ENCODE data around the gene SOCS6. TPM values are rescaled to one million over a fixed set of nuclear protein-coding genes. Genes with fewer than 3 reads are reported as not detected.
"Not testable (repeated sequence)": the region's sequence is repeated elsewhere in the genome, so short reads cannot be mapped to it uniquely, and the experiment has no call there.

The SOCS6 gene
- total RNA-seq (2014; rRNA removed; shearing (Covaris generic)): 9.6 and 11.0 TPM in 2 replicates

GRCh38 chr18:70288851-70289328 lies at the start of gene SOCS6:
SOCS6 (plus strand) TSS chr18:70289045; CDS start chr18:70324669, 35,624 bp downstream.
- no peaks in the 10 kb centered on the region; the same call in 1 of the 2 replicates for H3K36me3 ChIP-seq
- H3K27me3 ChIP-seq: no peaks in the 10 kb centered on the region

DNA sequence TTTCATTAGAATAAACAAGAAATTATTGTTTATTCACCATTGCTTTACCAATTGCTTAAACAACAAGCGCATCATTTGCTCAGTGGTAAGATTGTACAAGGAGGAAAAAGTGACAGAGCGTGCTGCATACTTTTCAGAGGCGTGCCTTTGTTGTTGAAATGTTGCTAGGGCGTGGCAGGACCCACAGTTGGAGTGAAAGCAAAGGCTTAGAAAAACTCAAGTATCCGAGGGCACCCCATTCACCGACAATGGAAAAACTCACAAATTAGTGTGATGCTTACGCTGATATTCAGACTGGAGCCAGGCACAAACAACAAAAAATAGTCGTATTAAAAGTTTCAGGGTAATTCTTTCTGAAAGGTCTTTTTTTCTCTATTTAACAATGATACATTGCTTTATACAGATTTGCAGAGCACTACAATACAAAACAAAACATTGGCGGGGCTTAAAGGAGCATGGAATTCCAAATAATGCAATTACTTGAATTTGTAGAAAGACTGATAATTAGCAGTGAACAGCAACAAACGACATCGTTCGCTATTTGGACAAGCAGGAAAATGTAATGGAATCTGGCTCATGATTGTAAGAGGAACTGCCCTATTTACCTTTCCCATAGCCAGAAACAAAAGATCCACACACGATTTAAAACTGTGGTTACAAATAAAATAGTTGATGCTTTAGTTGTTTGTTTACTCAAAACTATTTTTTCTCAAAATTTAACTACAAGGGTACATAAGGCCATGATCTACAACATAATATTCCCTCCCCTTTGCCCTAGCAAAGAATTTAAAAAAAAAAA lies 45.5 kb upstream of the SOCS6 start:
- Histone ChIP-seq H3K9me3 (replicated peaks) (no peaks in the 10 kb centered on the region), H3K4me1 (no peaks in the 10 kb centered on the region), H3K27me3 (no peaks in the 10 kb centered on the region), H3K27ac (no peak overlapping the region), H3K4me3 (no peak overlapping the region), H3K36me3 (no peaks in the 10 kb centered on the region)
- DNase-seq: no peak

More at GRCh38 chr18:70288851-70289328, at the start of gene SOCS6:
- DNase-seq: peak; percentile 50 to 54
- Histone ChIP-seq H3K4me1 (no peaks in the 10 kb centered on the region; the same call in 1 of the 2 replicates), H3K27ac (peak within 1 kb of the TSS; percentile 39; the same call in 1 of the 2 replicates), H3K4me3 (peak within 1 kb of the TSS; percentile 88), H3K9me3 (replicated peaks) (no peaks in the 10 kb centered on the region)

- Histone ChIP-seq H3K4me1 (no peaks in the 10 kb centered on the region), H3K9me3 (replicated peaks) (no peaks in the 10 kb centered on the region), H3K36me3 (no peaks in the 10 kb centered on the region), H3K27me3 (no peaks in the 10 kb centered on the region), H3K27ac (no peak overlapping the region), H3K4me3 (no peak overlapping the region)
- DNase-seq: no peak
Measured at GRCh38 chr18:70246061-70246466, 42.8 kb upstream of the SOCS6 start.

DNA sequence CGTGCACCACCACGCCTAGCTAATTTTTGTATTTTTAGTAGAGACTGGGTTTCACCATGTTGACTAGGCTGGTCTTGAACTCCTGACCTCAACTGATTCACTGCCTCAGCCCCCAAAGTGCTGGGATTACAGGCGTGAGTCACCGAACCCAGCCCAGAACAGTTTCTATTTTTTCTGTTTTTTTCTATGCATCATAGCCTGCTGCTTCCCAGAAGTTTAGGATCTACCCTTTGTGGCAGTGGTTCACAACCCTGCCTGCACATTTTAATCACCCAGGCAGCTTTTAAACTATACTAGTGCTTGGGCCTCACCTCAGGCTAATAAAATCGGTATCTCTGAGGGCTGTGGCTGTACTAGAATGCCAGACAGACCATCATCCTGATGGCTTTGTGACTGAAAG lies 39.7 kb upstream of the SOCS6 start:
- DNase-seq: no peak
- no peaks in the 10 kb centered on the region for H3K36me3 ChIP-seq

DNA sequence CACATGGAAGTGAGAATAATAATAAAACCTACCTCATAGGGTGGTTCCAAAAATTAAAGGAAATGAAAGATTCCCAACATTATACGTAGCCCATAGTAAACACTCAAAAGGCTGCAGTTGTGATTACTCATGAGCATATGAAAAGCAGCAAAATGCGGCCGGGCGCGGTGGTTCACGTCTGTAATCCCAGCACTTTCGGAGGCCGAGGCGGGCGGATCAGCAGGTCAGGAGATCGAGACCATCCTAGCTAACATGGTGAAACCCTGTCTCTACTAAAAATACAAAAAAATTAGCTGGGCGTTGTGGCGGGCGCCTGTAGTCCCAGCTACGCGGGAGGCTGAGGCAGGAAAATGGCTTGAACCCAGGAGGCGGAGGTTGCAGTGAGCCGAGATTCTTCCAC lies 39.0 kb upstream of the SOCS6 start:
- DNase-seq; H3K27me3 ChIP-seq; H3K4me3 ChIP-seq; H3K9me3 ChIP-seq (replicated peaks); H3K36me3 ChIP-seq; H3K4me1 ChIP-seq; H3K27ac ChIP-seq: not testable (repeated sequence)

More for the DNA sequence above, 39.7 kb upstream of the SOCS6 start:
- Histone ChIP-seq H3K4me1 (no peaks in the 10 kb centered on the region), H3K27me3 (no peaks in the 10 kb centered on the region), H3K9me3 (replicated peaks) (no peaks in the 10 kb centered on the region), H3K27ac (no peak overlapping the region), H3K4me3 (no peak overlapping the region)

DNA sequence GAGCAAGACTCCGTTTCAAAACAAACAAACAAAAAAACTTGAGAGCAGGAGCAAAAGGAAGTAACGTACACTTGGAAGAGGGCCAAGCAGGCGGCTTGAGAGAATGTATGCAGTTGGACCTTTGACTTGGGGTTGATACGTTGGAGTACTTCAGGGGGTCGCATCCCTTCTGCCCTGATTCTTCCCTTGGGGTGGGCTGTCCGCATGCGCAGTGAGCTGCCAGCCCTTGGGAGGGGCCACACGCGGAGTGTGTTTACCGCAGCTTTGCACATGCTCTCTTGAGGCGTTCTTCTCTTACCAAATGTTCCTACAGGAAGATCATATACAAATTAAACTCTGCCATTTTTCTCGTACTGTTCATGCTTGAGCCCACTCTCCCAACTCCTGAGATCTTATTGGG lies 38.1 kb upstream of the SOCS6 start:
- H3K9me3 ChIP-seq (replicated peaks): no peaks in the 10 kb centered on the region
- no peak overlapping the region for H3K27ac ChIP-seq
- H3K36me3 ChIP-seq: no peaks in the 10 kb centered on the region
- H3K4me3 ChIP-seq: no peak overlapping the region
- no peaks in the 10 kb centered on the region for H3K27me3 ChIP-seq
- no peaks in the 10 kb centered on the region for H3K4me1 ChIP-seq
- DNase-seq: no peak

DNA sequence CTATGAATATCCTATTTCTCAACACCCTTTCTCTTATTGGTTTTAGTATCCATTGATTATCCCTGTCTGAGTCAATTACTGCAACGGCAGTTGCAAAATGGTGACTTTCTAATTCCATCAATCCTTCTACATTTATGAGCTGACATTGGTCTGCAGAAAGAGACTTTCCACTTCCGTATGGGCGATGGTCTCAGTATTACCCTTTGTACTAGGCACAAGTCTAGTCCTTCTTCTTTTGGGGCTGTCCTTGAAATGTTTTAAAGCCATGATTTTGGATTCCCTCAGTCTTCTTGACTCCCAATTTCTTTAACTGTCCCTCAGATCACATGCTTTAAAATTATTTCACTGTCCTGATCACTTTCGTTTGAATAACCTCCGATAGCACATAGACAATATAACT lies 32.7 kb upstream of the SOCS6 start:
- no peaks in the 10 kb centered on the region for H3K4me1 ChIP-seq
- no peak overlapping the region for H3K4me3 ChIP-seq
- H3K9me3 ChIP-seq (replicated peaks): no peaks in the 10 kb centered on the region
- DNase-seq: no peak
- H3K36me3 ChIP-seq: no peaks in the 10 kb centered on the region
- H3K27me3 ChIP-seq: no peaks in the 10 kb centered on the region
- no peak overlapping the region for H3K27ac ChIP-seq

DNA sequence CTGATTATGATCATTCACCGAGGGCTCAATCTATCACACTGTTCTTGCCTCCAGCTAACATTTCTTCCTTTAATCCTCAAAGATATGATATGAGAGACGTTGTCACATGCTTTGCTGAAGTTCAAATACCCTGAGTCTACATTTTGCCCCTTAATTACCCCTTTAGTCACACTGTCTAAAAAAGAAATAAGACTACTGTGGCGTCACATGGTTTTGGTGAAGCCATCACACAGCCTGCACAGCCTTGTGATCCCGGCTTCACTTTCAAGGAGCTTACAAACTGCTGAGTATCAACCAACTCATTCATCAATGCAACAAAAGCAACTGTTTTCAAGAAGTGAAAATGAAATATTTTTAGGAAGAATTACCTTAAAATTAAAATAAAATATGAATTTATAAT lies 31.9 kb upstream of the SOCS6 start:
- H3K9me3 ChIP-seq (replicated peaks): no peaks in the 10 kb centered on the region
- no peak overlapping the region for H3K27ac ChIP-seq
- H3K4me3 ChIP-seq: no peak overlapping the region
- no peaks in the 10 kb centered on the region for H3K36me3 ChIP-seq
- H3K27me3 ChIP-seq: no peaks in the 10 kb centered on the region
- no peaks in the 10 kb centered on the region for H3K4me1 ChIP-seq
- no peak for DNase-seq

GRCh38 chr18:70258243-70258642 lies 30.6 kb upstream of the SOCS6 start:
- H3K9me3 ChIP-seq (replicated peaks): no peaks in the 10 kb centered on the region
- no peaks in the 10 kb centered on the region for H3K27me3 ChIP-seq
- no peak for DNase-seq
- no peak overlapping the region for H3K4me3 ChIP-seq
- no peak overlapping the region for H3K27ac ChIP-seq
- H3K4me1 ChIP-seq: no peaks in the 10 kb centered on the region
- no peaks in the 10 kb centered on the region for H3K36me3 ChIP-seq

DNA sequence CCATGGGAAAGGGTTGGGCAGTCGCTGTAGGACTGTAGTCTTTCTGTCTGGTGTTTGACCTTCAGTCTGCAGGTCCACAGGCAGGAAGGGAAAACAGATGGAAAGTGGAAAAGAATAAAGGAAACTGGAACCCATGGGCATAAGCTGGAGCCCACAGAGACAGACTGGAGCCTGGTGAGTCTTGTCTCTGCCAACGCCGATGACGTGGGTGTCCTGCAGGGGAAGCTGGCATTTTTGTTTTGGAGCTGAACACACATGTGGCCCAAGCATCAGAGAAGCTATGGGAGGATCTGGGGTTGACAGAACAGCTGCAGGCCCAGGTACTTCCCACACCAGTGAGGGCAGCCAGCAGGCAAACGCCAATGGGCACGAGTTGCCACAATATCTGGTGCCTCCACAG lies 28.2 kb upstream of the SOCS6 start:
- no peaks in the 10 kb centered on the region for H3K36me3 ChIP-seq
- H3K9me3 ChIP-seq (replicated peaks): no peaks in the 10 kb centered on the region
- no peaks in the 10 kb centered on the region for H3K4me1 ChIP-seq
- no peak overlapping the region for H3K4me3 ChIP-seq
- DNase-seq: no peak
- H3K27me3 ChIP-seq: no peaks in the 10 kb centered on the region
- no peak overlapping the region for H3K27ac ChIP-seq

GRCh38 chr18:70261141-70261788 lies 27.6 kb upstream of the SOCS6 start:
- H3K4me3 ChIP-seq: no peak overlapping the region
- H3K9me3 ChIP-seq (replicated peaks): no peaks in the 10 kb centered on the region
- H3K27me3 ChIP-seq: no peaks in the 10 kb centered on the region
- H3K36me3 ChIP-seq: no peaks in the 10 kb centered on the region
- DNase-seq: no peak
- no peak overlapping the region for H3K27ac ChIP-seq
- H3K4me1 ChIP-seq: no peaks in the 10 kb centered on the region

GRCh38 chr18:70263336-70263735 lies 25.5 kb upstream of the SOCS6 start:
- Histone ChIP-seq H3K36me3 (no peaks in the 10 kb centered on the region), H3K4me3 (no peak overlapping the region), H3K27me3 (no peaks in the 10 kb centered on the region), H3K27ac (no peak overlapping the region), H3K4me1 (no peaks in the 10 kb centered on the region), H3K9me3 (replicated peaks) (no peaks in the 10 kb centered on the region)
- DNase-seq: no peak

GRCh38 chr18:70271742-70272141 lies 17.1 kb upstream of the SOCS6 start:
- DNase-seq: no peak
- no peak overlapping the region for H3K27ac ChIP-seq
- H3K4me1 ChIP-seq: no peaks in the 10 kb centered on the region
- H3K4me3 ChIP-seq: no peak overlapping the region
- H3K9me3 ChIP-seq (replicated peaks): no peaks in the 10 kb centered on the region
- H3K36me3 ChIP-seq: no peaks in the 10 kb centered on the region
- no peaks in the 10 kb centered on the region for H3K27me3 ChIP-seq

- Histone ChIP-seq H3K36me3 (no peaks in the 10 kb centered on the region), H3K4me1 (no peaks in the 10 kb centered on the region), H3K4me3 (no peak overlapping the region), H3K27ac (no peak overlapping the region), H3K27me3 (no peaks in the 10 kb centered on the region), H3K9me3 (replicated peaks) (no peaks in the 10 kb centered on the region)
- DNase-seq: no peak
Measured at GRCh38 chr18:70273021-70273420, 15.8 kb upstream of the SOCS6 start.

- Histone ChIP-seq H3K4me1 (no peaks in the 10 kb centered on the region), H3K4me3 (no peak overlapping the region), H3K27ac (no peak overlapping the region), H3K36me3 (no peaks in the 10 kb centered on the region), H3K9me3 (replicated peaks) (no peaks in the 10 kb centered on the region), H3K27me3 (no peaks in the 10 kb centered on the region)
- DNase-seq: no peak
Measured at GRCh38 chr18:70276416-70277191, 12.2 kb upstream of the SOCS6 start.

Measured in SJCRH30 (cell line).